Measurements from ENCODE around the gene VEGFC.

The VEGFC gene

GRCh38 chr4:176635372-176636261 lies 157.1 kb downstream of the VEGFC start:
- FAIRE-seq: no peak
- no peak for TF ChIP-seq POLR2AphosphoS5 (IDR thresholded peaks at IDR 0.05; ENCODE audit: low read depth, low read length)
- TF ChIP-seq TAF1 (IDR thresholded peaks at IDR 0.05; ENCODE audit: borderline replicate concordance, low read depth, low read length): no peak
- TF ChIP-seq POLR2A (IDR thresholded peaks at IDR 0.05; ENCODE audit: low read depth, low read length): no peak
- DNase-seq (ENCODE audit: insufficient read length): no peak
